Stomach (tissue), 19 donors: ENCODE measurements around the gene UGT1A8. TPM values are rescaled to one million over a fixed set of nuclear protein-coding genes. Genes with fewer than 3 reads are reported as not detected.
"Not testable (repeated sequence)": the region's sequence is repeated elsewhere in the genome, so short reads cannot be mapped to it uniquely, and the experiment has no call there.

ENCODE experiments used
- DNase-seq, 2 donors: peaks; one replicate each; pipeline versions ENCODE4 v3.0.0 to v3.0.0-alpha.2; 2013 to 2019
- H3K27ac ChIP-seq, 5 donors: fragments of 200-600 bp in 4 of 5; sonication (generic) in 4 of 5; one replicate each; pipeline ENCODE4 v1.5.1; 2013 to 2019; ENCODE audit warnings: mild to moderate bottlenecking in 1 of 5, moderate library complexity in 1 of 5
- H3K27me3 ChIP-seq, 3 donors: fragments of 200-600 bp; sonication (generic); one replicate each; pipeline ENCODE4 v1.5.1; 2017 to 2019; ENCODE audit warnings: mixed run types in 1 of 3
- H3K36me3 ChIP-seq, 4 donors: fragments of 200-600 bp; sonication (generic); 1 replicate in 3 of 4; 2 replicates in 1 of 4; pipeline ENCODE4 v1.5.1; 2016 to 2019
- H3K4me1 ChIP-seq, 4 donors: fragments of 200-600 bp; sonication (generic); one replicate each; pipeline ENCODE4 v1.5.1; 2016 to 2019
- H3K4me3 ChIP-seq, 4 donors: fragments of 200-600 bp; sonication (generic) in 3 of 4; one replicate each; pipeline ENCODE4 v1.5.1; 2016 to 2019; ENCODE audit warnings: mild to moderate bottlenecking in 1 of 4
- H3K9me3 ChIP-seq, 4 donors: fragments of 200-600 bp; sonication (generic); one replicate each; pipeline ENCODE4 v1.5.1; 2016 to 2019
- EP300 ChIP-seq: sonication (generic); formaldehyde crosslinking; IDR thresholded peaks from one replicate; pipeline ENCODE4 v1.6.1; 2017; ENCODE audit warnings: antibody characterized with exemption
- POLR2A ChIP-seq, 4 donors: fragments of 450-650 bp; IDR thresholded peaks; one replicate each; pipeline ENCODE4 v1.6.1; 2016; ENCODE audit warnings: antibody characterized with exemption in 4 of 4, control low read depth in 2 of 4, mild to moderate bottlenecking in 1 of 4, moderate library complexity in 1 of 4
- POLR2AphosphoS5 ChIP-seq, 3 donors: sonication (generic); formaldehyde crosslinking; IDR thresholded peaks; one replicate each; pipeline ENCODE4 v1.6.1; 2016; ENCODE audit warnings: antibody characterized with exemption in 3 of 3
- WGBS, 5 donors: extraction: QIAGEN DNeasy Blood & Tissue Kit in 3 of 5; methylation state at CpG; one replicate each; pipeline versions ENCODE4 v1.1.5 to v1.1.7; 2013 to 2018; 5-methylcytosine and 5-hydroxymethylcytosine counted together
- intact Hi-C: fragments of 100-400 bp; cut with DNase I; formaldehyde crosslinking; loops from one replicate; pipeline ENCODE4 v1.15.1; 2023; ENCODE audit warnings: low total_unique reads
- long read RNA-seq, 10 donors: transcript quantifications; one replicate each; lab custom pipeline, GENCODE V29; 2026
- polyA plus RNA-seq, 3 donors: library from polyadenylated mRNA; stranded (reverse); fragments of 200-250 nt; gene quantifications; one replicate each; pipeline ENCODE4 v1.2.3, GENCODE V29; 2013
- total RNA-seq, 5 donors: library from RNA; depleted of rRNA; stranded (reverse); fragments of >200 nt; gene quantifications; one replicate each; pipeline versions ENCODE4 v1.1.0 to v1.2.3, GENCODE V29; 2014 to 2016
- TF ChIP-seq, protein P1 (sequence below), 7 experiments: fragments of 450-650 bp in 4 of 7; fragments of 200-600 bp in 3 of 7; sonication (generic) in 3 of 7; IDR thresholded peaks; one replicate each; pipeline ENCODE4 v1.5.1; 2016 to 2019; ENCODE audit warnings: antibody characterized with exemption in 7 of 7, control low read depth in 2 of 7, mild to moderate bottlenecking in 1 of 7
- donor health status: healthy with polysubstance abuse.
- donor health status: Bipolar disorder and iron deficiency.
- donor health status: healthy.

Gene UGT1A8
- 1 to 10 TPM in 1 of 5 donors, not detected in 4; 7.2 TPM for total RNA-seq
- 1 to 10 TPM in 1 of 3 donors, not detected in 2; 2.3 TPM for polyA plus RNA-seq
- long read RNA-seq, donor 1 = 0 reads
- long read RNA-seq, donor 2 = 0 reads
- long read RNA-seq, donor 3 = 0 reads
- long read RNA-seq, donor 4 = 0 reads
- long read RNA-seq, donor 5 = 0 reads
- long read RNA-seq, donor 6 = 0 reads
- long read RNA-seq, donor 7 = 0 reads
- long read RNA-seq, donor 8 = 0 reads
- long read RNA-seq, donor 9 = 0 reads
- long read RNA-seq, donor 10 = 0 reads

DNA sequence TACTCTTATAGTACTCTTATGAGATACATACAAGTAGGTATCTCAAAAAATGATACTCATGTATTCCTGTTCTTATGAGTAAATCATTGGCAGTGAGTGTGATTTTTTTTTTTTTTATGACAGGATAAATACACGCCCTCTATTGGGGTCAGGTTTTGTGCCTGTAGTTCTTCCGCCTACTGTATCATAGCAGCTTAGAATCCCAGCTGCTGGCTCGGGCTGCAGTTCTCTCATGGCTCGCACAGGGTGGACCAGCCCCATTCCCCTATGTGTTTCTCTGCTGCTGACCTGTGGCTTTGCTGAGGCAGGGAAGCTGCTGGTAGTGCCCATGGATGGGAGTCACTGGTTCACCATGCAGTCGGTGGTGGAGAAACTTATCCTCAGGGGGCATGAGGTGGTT is at the start of gene UGT1A8:
Gene UGT1A8, plus strand, starts transcription at position 158 of the 400 bp plus-strand sequence. Its CDS starts 75 bp downstream, at position 233.
- H3K27ac ChIP-seq = not testable (repeated sequence)

DNA sequence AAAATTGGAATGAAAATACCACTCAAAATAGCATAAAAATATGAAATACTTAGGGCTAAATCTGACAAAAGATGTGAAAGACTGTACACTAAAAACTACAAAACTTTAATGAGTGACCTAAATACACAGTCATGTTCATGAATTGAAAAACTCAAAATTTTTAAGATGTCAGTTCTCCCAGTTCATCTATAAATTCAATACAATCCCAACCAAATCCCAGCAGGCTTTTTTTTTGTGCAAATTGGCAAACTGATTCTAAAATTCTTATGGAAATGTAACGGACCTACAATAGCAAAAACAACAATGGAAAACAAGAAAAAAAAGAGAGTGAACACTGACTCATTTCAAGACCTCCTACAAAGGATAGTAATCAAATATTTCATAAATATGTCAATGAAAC is 46.4 kb upstream of the UGT1A8 start:
- H3K27me3 ChIP-seq = no peaks in the 10 kb centered on the region
- intact Hi-C loops = no loop called here
- H3K4me1 ChIP-seq = no peaks in the 10 kb centered on the region
- no peak overlapping the region for H3K27ac ChIP-seq
- no peak for TF ChIP-seq EP300
- TF ChIP-seq, protein P1, sequence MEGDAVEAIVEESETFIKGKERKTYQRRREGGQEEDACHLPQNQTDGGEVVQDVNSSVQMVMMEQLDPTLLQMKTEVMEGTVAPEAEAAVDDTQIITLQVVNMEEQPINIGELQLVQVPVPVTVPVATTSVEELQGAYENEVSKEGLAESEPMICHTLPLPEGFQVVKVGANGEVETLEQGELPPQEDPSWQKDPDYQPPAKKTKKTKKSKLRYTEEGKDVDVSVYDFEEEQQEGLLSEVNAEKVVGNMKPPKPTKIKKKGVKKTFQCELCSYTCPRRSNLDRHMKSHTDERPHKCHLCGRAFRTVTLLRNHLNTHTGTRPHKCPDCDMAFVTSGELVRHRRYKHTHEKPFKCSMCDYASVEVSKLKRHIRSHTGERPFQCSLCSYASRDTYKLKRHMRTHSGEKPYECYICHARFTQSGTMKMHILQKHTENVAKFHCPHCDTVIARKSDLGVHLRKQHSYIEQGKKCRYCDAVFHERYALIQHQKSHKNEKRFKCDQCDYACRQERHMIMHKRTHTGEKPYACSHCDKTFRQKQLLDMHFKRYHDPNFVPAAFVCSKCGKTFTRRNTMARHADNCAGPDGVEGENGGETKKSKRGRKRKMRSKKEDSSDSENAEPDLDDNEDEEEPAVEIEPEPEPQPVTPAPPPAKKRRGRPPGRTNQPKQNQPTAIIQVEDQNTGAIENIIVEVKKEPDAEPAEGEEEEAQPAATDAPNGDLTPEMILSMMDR (IDR thresholded peaks at IDR 0.05) = no peak
- no peak for TF ChIP-seq POLR2AphosphoS5 (IDR thresholded peaks at IDR 0.05)
- no peak for TF ChIP-seq POLR2A (IDR thresholded peaks at IDR 0.05)
- H3K9me3 ChIP-seq = no peaks in the 10 kb centered on the region
- H3K36me3 ChIP-seq = no peaks in the 10 kb centered on the region
- no peak overlapping the region for H3K4me3 ChIP-seq
- DNase-seq = no peak
- 50 to 67% (median 56%) methylated on average over 1 of the region's 1 CpG for WGBS, 5 donors

More for the DNA sequence above, at the start of gene UGT1A8:
- H3K27me3 ChIP-seq, H3K4me3 ChIP-seq, DNase-seq, H3K4me1 ChIP-seq, H3K9me3 ChIP-seq, H3K36me3 ChIP-seq, intact Hi-C loops: not testable (repeated sequence)
- WGBS, 5 donors = 68 to 82% (median 79%) methylated on average over 5 of the region's 5 CpGs

GRCh38 chr2:233571462-233571861 is 46.0 kb upstream of the UGT1A8 start:
- H3K36me3 ChIP-seq = no peaks in the 10 kb centered on the region
- no peak overlapping the region for H3K4me3 ChIP-seq
- no peak overlapping the region for H3K27ac ChIP-seq
- no peak for TF ChIP-seq POLR2AphosphoS5 (IDR thresholded peaks at IDR 0.05)
- TF ChIP-seq, protein P1 (IDR thresholded peaks at IDR 0.05) = no peak
- TF ChIP-seq EP300 = no peak
- no peaks in the 10 kb centered on the region for H3K9me3 ChIP-seq
- intact Hi-C loops = no loop called here
- H3K4me1 ChIP-seq = no peaks in the 10 kb centered on the region
- no peak for DNase-seq
- 80 to 91% (median 83%) methylated on average over 2 of the region's 2 CpGs for WGBS, 5 donors
- H3K27me3 ChIP-seq = no peaks in the 10 kb centered on the region

DNA sequence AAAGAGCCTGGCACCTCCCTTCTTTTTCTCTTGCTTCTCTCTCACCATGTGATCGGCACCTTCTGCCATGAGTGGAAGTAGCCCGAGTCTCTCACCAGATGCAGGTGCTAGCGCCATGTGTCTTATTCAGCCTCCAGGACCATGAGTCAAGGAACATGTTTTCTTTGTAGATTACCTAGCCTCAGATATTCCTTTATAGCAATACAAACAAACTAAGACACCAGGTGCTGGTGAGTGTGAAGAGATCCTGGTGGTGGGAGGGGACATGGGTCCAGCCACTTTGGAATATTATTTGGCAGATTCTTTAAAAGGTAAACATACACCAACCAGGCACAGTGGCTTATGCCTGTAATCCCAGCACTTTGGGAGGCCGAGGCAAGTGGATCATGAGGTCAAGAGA is 45.0 kb upstream of the UGT1A8 start:
- H3K4me3 ChIP-seq = no peak overlapping the region
- no peaks in the 10 kb centered on the region for H3K9me3 ChIP-seq
- no peak overlapping the region for H3K27ac ChIP-seq
- WGBS, 5 donors = 75 to 89% (median 85%) methylated on average over 4 of the region's 4 CpGs
- H3K27me3 ChIP-seq = no peaks in the 10 kb centered on the region
- no peaks in the 10 kb centered on the region for H3K4me1 ChIP-seq
- no peak for TF ChIP-seq POLR2AphosphoS5 (IDR thresholded peaks at IDR 0.05)
- no peak for TF ChIP-seq POLR2A (IDR thresholded peaks at IDR 0.05)
- no peak for TF ChIP-seq EP300
- TF ChIP-seq, protein P1 (IDR thresholded peaks at IDR 0.05) = no peak
- intact Hi-C loops = no loop called here
- DNase-seq = no peak
- H3K36me3 ChIP-seq = no peaks in the 10 kb centered on the region

GRCh38 chr2:233577341-233577740 is 40.1 kb upstream of the UGT1A8 start:
- DNase-seq, H3K4me1 ChIP-seq, H3K27me3 ChIP-seq, H3K36me3 ChIP-seq, H3K27ac ChIP-seq, intact Hi-C loops, H3K9me3 ChIP-seq, H3K4me3 ChIP-seq: not testable (repeated sequence)
- 58 to 66% (median 65%) methylated on average over 5 of the region's 5 CpGs for WGBS, 5 donors

GRCh38 chr2:233583217-233583965 is 34.0 kb upstream of the UGT1A8 start:
- 72 to 81% (median 74%) methylated on average over 30 to 35 of the region's 35 CpGs for WGBS, 5 donors
- DNase-seq, intact Hi-C loops, H3K4me1 ChIP-seq, H3K27ac ChIP-seq, H3K27me3 ChIP-seq, H3K4me3 ChIP-seq, H3K9me3 ChIP-seq, H3K36me3 ChIP-seq: not testable (repeated sequence)
